Prostate gland (tissue), 2 donors: ENCODE data around the gene RBKS.
A peak's percentile ranks its signal among the peaks of the same experiment; 100 is the strongest.

Experiments used
- POLR2A ChIP-seq: fragments of 450-650 bp; IDR thresholded peaks from one replicate; pipeline ENCODE4 v1.6.1; 2016; ENCODE audit warnings: antibody characterized with exemption, mild to moderate bottlenecking
- POLR2AphosphoS5 ChIP-seq: sonication (generic); formaldehyde crosslinking; IDR thresholded peaks from one replicate; pipeline ENCODE4 v1.6.1; 2017; ENCODE audit warnings: antibody characterized with exemption
- TF ChIP-seq, protein P1 (sequence below), 4 experiments: fragments of 200-600 bp in 2 of 4; fragments of 450-650 bp in 2 of 4; sonication (generic) in 2 of 4; IDR thresholded peaks; 1 replicate in 3 of 4; 2 replicates in 1 of 4; pipeline ENCODE4 v1.5.1; 2016 to 2019; ENCODE audit warnings: antibody characterized with exemption in 4 of 4, mild to moderate bottlenecking in 2 of 4, moderate library complexity in 2 of 4

GRCh38 chr2:27916293-27916995 lies 26.3 kb upstream of the RBKS start:
- TF ChIP-seq, protein P1, sequence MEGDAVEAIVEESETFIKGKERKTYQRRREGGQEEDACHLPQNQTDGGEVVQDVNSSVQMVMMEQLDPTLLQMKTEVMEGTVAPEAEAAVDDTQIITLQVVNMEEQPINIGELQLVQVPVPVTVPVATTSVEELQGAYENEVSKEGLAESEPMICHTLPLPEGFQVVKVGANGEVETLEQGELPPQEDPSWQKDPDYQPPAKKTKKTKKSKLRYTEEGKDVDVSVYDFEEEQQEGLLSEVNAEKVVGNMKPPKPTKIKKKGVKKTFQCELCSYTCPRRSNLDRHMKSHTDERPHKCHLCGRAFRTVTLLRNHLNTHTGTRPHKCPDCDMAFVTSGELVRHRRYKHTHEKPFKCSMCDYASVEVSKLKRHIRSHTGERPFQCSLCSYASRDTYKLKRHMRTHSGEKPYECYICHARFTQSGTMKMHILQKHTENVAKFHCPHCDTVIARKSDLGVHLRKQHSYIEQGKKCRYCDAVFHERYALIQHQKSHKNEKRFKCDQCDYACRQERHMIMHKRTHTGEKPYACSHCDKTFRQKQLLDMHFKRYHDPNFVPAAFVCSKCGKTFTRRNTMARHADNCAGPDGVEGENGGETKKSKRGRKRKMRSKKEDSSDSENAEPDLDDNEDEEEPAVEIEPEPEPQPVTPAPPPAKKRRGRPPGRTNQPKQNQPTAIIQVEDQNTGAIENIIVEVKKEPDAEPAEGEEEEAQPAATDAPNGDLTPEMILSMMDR (IDR thresholded peaks at IDR 0.05), result no peak
- TF ChIP-seq POLR2AphosphoS5 (peak; percentile 4), POLR2A (no peak)
